GM13976 (cell line): ENCODE data around the gene ESD.
"Not testable (repeated sequence)": the region's sequence is repeated elsewhere in the genome, so short reads cannot be mapped to it uniquely, and the experiment has no call there.

ENCODE experiments used
- DNase-seq: peaks from one replicate; pipeline ENCODE4 v3.0.0; 2012; ENCODE audit warnings: low spot score
- in situ Hi-C: fragments of 300-500 bp; cut with MboI; formaldehyde crosslinking; loops from one replicate; pipeline ENCODE4 v1.12.0; 2022; ENCODE audit warnings: low sequenced_read_pairs, mixed read lengths, inconsistent platforms; ENCODE audit not compliant: unreplicated experiment
- TF ChIP-seq, protein P1 (sequence below): IDR thresholded peaks from 2 replicates; pipeline ENCODE4 v1.5.1; 2012; ENCODE audit warnings: borderline replicate concordance, mild to moderate bottlenecking; ENCODE audit not compliant: insufficient read depth; ENCODE audit errors: extremely low read depth, missing control alignments, control extremely low read depth

Gene ESD

DNA sequence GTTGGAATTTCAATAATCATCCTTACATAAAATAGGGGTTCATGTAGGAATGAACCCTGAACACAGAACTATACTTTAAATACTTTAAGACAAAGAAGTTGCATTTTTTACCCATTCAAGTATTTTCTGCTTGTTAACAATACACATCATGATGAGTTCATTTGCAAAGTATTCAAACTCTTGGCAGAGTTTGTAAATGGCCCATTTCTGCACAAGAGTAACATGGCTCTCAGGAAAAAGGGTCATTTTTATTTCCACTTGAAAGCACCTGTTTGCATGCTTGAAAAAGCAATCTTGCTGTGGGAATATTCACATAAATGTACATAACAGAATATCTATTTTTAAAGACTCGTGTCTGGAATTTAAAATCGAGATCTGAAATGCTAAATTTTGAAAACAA, 18.1 kb downstream of the ESD start:
- TF ChIP-seq, protein P1, sequence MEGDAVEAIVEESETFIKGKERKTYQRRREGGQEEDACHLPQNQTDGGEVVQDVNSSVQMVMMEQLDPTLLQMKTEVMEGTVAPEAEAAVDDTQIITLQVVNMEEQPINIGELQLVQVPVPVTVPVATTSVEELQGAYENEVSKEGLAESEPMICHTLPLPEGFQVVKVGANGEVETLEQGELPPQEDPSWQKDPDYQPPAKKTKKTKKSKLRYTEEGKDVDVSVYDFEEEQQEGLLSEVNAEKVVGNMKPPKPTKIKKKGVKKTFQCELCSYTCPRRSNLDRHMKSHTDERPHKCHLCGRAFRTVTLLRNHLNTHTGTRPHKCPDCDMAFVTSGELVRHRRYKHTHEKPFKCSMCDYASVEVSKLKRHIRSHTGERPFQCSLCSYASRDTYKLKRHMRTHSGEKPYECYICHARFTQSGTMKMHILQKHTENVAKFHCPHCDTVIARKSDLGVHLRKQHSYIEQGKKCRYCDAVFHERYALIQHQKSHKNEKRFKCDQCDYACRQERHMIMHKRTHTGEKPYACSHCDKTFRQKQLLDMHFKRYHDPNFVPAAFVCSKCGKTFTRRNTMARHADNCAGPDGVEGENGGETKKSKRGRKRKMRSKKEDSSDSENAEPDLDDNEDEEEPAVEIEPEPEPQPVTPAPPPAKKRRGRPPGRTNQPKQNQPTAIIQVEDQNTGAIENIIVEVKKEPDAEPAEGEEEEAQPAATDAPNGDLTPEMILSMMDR, result no peak
- in situ Hi-C loops, result no loop called here
- DNase-seq, result no peak

GRCh38 chr13:46778095-46778494, 18.9 kb downstream of the ESD start:
- DNase-seq, result no peak
- in situ Hi-C loops, result no loop called here
- TF ChIP-seq, protein P1, result no peak

GRCh38 chr13:46775385-46776107, 21.4 kb downstream of the ESD start:
- TF ChIP-seq, protein P1, result no peak
- in situ Hi-C loops, result no loop called here
- no peak for DNase-seq

GRCh38 chr13:46773541-46773940, 23.4 kb downstream of the ESD start:
- TF ChIP-seq, protein P1, result no peak
- in situ Hi-C loops, result no loop called here
- no peak for DNase-seq

- in situ Hi-C loops, result no loop called here
- no peak for DNase-seq
- TF ChIP-seq, protein P1, result no peak
Observed at GRCh38 chr13:46771693-46772092, 25.3 kb downstream of the ESD start.

DNA sequence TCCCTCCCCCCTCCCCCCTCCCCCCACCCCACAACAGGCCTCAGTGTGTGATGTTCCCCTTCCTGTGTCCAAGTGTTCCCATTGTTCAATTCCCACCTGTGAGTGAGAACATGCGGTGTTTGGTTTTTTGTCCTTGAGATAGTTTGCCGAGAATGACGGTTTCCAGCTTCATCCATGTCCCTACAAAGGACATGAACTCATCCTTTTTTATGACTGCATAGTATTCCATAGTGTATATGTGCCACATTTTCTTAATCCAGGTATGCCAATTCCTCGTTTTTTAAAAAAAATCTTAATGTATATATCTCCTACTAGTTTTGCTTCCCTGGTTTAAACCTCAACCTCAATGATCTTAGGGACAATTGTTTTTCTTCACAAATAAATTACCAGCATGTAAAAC, 27.0 kb downstream of the ESD start:
- DNase-seq, in situ Hi-C loops: not testable (repeated sequence)

DNA sequence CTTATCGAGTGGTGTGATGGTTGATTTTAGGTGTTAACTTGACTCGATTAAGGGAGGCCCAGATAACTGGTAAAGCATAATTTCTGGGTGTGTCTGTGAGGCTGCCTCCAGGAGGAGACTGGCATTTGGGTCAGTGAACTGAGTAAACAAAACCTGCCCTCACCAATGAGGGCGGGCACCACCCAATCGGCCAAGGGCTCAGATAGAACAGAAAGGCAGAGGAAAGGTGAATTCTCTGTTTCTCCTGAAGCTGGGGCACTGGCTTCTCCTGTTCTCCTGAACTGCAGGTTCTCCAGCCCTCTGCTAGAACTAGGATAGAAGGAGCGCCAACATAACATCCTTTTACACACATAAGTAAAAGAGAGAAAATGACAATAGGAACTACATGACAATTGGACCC, 35.1 kb downstream of the ESD start:
- in situ Hi-C loops, result no loop called here
- TF ChIP-seq, protein P1, result no peak
- DNase-seq, result no peak
